ENCODE data around the gene CDCA3.
A peak's percentile ranks its signal among the peaks of the same experiment; 100 is the strongest.

The CDCA3 gene

GRCh38 chr12:6843118-6843902, 7.8 kb downstream of the CDCA3 start:
- no CpG with 5 or more reads among the region's 16 CpGs for WGBS, 2 donors (ENCODE audit: extremely low coverage in 2 of 2, insufficient read length in 2 of 2, insufficient replicate concordance in 1 of 2)
- peak overlapping the region; percentile 28 for H2AK5ac ChIP-seq (ENCODE audit: low read depth, low read length)
- H3K9ac ChIP-seq (ENCODE audit: low read depth, low read length, poor library complexity), result peak overlapping the region; percentile 27
- no peak overlapping the region for H2BK12ac ChIP-seq (ENCODE audit: low read length)
- H2BK120ac ChIP-seq (ENCODE audit: low read depth, low read length), result no peak overlapping the region
- peak overlapping the region; percentile 27 for H2BK15ac ChIP-seq (ENCODE audit: low read length)
- no peak for DNase-seq (ENCODE audit: low spot score)
- H3K9me3 ChIP-seq (replicated peaks in 1 of 2; ENCODE audit: control insufficient read depth in 2 of 2, insufficient read depth in 1 of 2, low read depth in 1 of 2, low read length in 2 of 2), result no peaks in the 10 kb centered on the region
- no peak overlapping the region for H3K4me3 ChIP-seq (ENCODE audit: low read length in 2 of 2)
- peaks cover 0 to 11% of the 10 kb centered on the region in 2 donors for H3K4me1 ChIP-seq (ENCODE audit: control insufficient read depth in 2 of 2, insufficient read depth in 1 of 2, low read depth in 1 of 2, low read length in 2 of 2)
- no peak overlapping the region for H3K4ac ChIP-seq (ENCODE audit: low read length)
- H2AFZ ChIP-seq (ENCODE audit: low read length), result no peak overlapping the region
- no peak overlapping the region for H3K18ac ChIP-seq (ENCODE audit: low read length)
- H3K14ac ChIP-seq (ENCODE audit: low read length), result no peak overlapping the region
- H4K8ac ChIP-seq (ENCODE audit: low read depth, low read length), result no peak overlapping the region
- no peak overlapping the region for H3K4me2 ChIP-seq (ENCODE audit: insufficient read depth, low read length, poor library complexity, severe bottlenecking)
- H4K91ac ChIP-seq (ENCODE audit: low read depth, low read length, poor library complexity), result no peak overlapping the region
- peaks cover 2% of the 10 kb centered on the region for H3K79me1 ChIP-seq (ENCODE audit: low read depth, low read length)
- no peaks in the 10 kb centered on the region for H3K27me3 ChIP-seq (ENCODE audit: control insufficient read depth in 3 of 3, insufficient read depth in 3 of 3, low read depth in 1 of 3, low read length in 3 of 3)
- H2BK5ac ChIP-seq (ENCODE audit: low read length), result peak overlapping the region; percentile 56
- no peak overlapping the region for H3K27ac ChIP-seq (replicated peaks; ENCODE audit: low read length)
- peak overlapping the region; percentile 17 for H3K23ac ChIP-seq (ENCODE audit: low read depth, low read length, poor library complexity)
- peaks cover 62 to 95% of the 10 kb centered on the region in 2 donors for H3K36me3 ChIP-seq (replicated peaks in 1 of 2; ENCODE audit: control insufficient read depth in 2 of 2, insufficient read depth in 2 of 2, low read length in 2 of 2)

GRCh38 chr12:6842075-6842474, 9.0 kb downstream of the CDCA3 start:
- Histone ChIP-seq H2BK5ac (ENCODE audit: low read length) (no peak overlapping the region), H3K9ac (ENCODE audit: low read depth, low read length, poor library complexity) (no peak overlapping the region), H3K27me3 (ENCODE audit: control insufficient read depth in 3 of 3, insufficient read depth in 3 of 3, low read depth in 1 of 3, low read length in 3 of 3) (no peaks in the 10 kb centered on the region), H3K14ac (ENCODE audit: low read length) (no peak overlapping the region), H3K23ac (ENCODE audit: low read depth, low read length, poor library complexity) (no peak overlapping the region), H3K4me2 (ENCODE audit: insufficient read depth, low read length, poor library complexity, severe bottlenecking) (no peak overlapping the region), H4K8ac (ENCODE audit: low read depth, low read length) (no peak overlapping the region), H3K4me1 (ENCODE audit: control insufficient read depth in 2 of 2, insufficient read depth in 1 of 2, low read depth in 1 of 2, low read length in 2 of 2) (peaks cover 0 to 11% of the 10 kb centered on the region in 2 donors), H2BK120ac (ENCODE audit: low read depth, low read length) (no peak overlapping the region), H2AFZ (ENCODE audit: low read length) (no peak overlapping the region), H3K4me3 (ENCODE audit: low read length in 2 of 2) (no peak overlapping the region), H3K9me3 (replicated peaks in 1 of 2; ENCODE audit: control insufficient read depth in 2 of 2, insufficient read depth in 1 of 2, low read depth in 1 of 2, low read length in 2 of 2) (no peaks in the 10 kb centered on the region), H3K27ac (replicated peaks; ENCODE audit: low read length) (no peak overlapping the region), H3K79me1 (ENCODE audit: low read depth, low read length) (peaks cover 2% of the 10 kb centered on the region), H3K4ac (ENCODE audit: low read length) (no peak overlapping the region), H2BK15ac (ENCODE audit: low read length) (no peak overlapping the region), H2BK12ac (ENCODE audit: low read length) (no peak overlapping the region), H2AK5ac (ENCODE audit: low read depth, low read length) (no peak overlapping the region), H4K91ac (ENCODE audit: low read depth, low read length, poor library complexity) (no peak overlapping the region), H3K36me3 (replicated peaks in 1 of 2; ENCODE audit: control insufficient read depth in 2 of 2, insufficient read depth in 2 of 2, low read length in 2 of 2) (peaks cover 67 to 95% of the 10 kb centered on the region in 2 donors), H3K18ac (ENCODE audit: low read length) (no peak overlapping the region)
- WGBS, 2 donors (ENCODE audit: extremely low coverage in 2 of 2, insufficient read length in 2 of 2, insufficient replicate concordance in 1 of 2), result no CpG with 5 or more reads among the region's 4 CpGs
- no peak for DNase-seq (ENCODE audit: low spot score)

- H3K4me1 ChIP-seq (ENCODE audit: control insufficient read depth in 2 of 2, insufficient read depth in 1 of 2, low read depth in 1 of 2, low read length in 2 of 2), result peaks cover 0 to 11% of the 10 kb centered on the region in 2 donors
- H4K91ac ChIP-seq (ENCODE audit: low read depth, low read length, poor library complexity), result no peak within 1 kb of the TSS
- H3K27me3 ChIP-seq (ENCODE audit: control insufficient read depth in 3 of 3, insufficient read depth in 3 of 3, low read depth in 1 of 3, low read length in 3 of 3), result no peaks in the 10 kb centered on the region
- no peak within 1 kb of the TSS for H3K18ac ChIP-seq (ENCODE audit: low read length)
- peak within 1 kb of the TSS; percentile 77 for H3K23ac ChIP-seq (ENCODE audit: low read depth, low read length, poor library complexity)
- no peak for DNase-seq (ENCODE audit: low spot score)
- H3K27ac ChIP-seq (replicated peaks; ENCODE audit: low read length), result peak within 1 kb of the TSS; percentile 54
- H3K4me3 ChIP-seq (ENCODE audit: low read length in 2 of 2), result peak within 1 kb of the TSS in 1 of 2 donors; percentile 18
- no peak within 1 kb of the TSS for H4K8ac ChIP-seq (ENCODE audit: low read depth, low read length)
- no peak within 1 kb of the TSS for H2AFZ ChIP-seq (ENCODE audit: low read length)
- WGBS, 2 donors (ENCODE audit: extremely low coverage in 2 of 2, insufficient read length in 2 of 2, insufficient replicate concordance in 1 of 2), result no CpG with 5 or more reads among the region's 24 CpGs
- no peaks in the 10 kb centered on the region for H3K9me3 ChIP-seq (replicated peaks in 1 of 2; ENCODE audit: control insufficient read depth in 2 of 2, insufficient read depth in 1 of 2, low read depth in 1 of 2, low read length in 2 of 2)
- no peak within 1 kb of the TSS for H2BK12ac ChIP-seq (ENCODE audit: low read length)
- peaks cover 2% of the 10 kb centered on the region for H3K79me1 ChIP-seq (ENCODE audit: low read depth, low read length)
- H3K36me3 ChIP-seq (replicated peaks in 1 of 2; ENCODE audit: control insufficient read depth in 2 of 2, insufficient read depth in 2 of 2, low read length in 2 of 2), result peaks cover 66 to 95% of the 10 kb centered on the region in 2 donors
- peak within 1 kb of the TSS; percentile 49 for H2AK5ac ChIP-seq (ENCODE audit: low read depth, low read length)
- H2BK5ac ChIP-seq (ENCODE audit: low read length), result no peak within 1 kb of the TSS
- no peak within 1 kb of the TSS for H2BK120ac ChIP-seq (ENCODE audit: low read depth, low read length)
- peak within 1 kb of the TSS; percentile 63 for H3K14ac ChIP-seq (ENCODE audit: low read length)
- H3K4me2 ChIP-seq (ENCODE audit: insufficient read depth, low read length, poor library complexity, severe bottlenecking), result no peak within 1 kb of the TSS
- no peak within 1 kb of the TSS for H2BK15ac ChIP-seq (ENCODE audit: low read length)
- H3K4ac ChIP-seq (ENCODE audit: low read length), result no peak within 1 kb of the TSS
- H3K9ac ChIP-seq (ENCODE audit: low read depth, low read length, poor library complexity), result no peak within 1 kb of the TSS
Measured at GRCh38 chr12:6840761-6841515, 10.1 kb downstream of the CDCA3 start, which contains the start of gene GNB3. Gene GNB3, plus strand, starts transcription at chr12:6840925. Its CDS starts 363 bp downstream, at chr12:6841288.

- no peak overlapping the region for H3K4me2 ChIP-seq (ENCODE audit: insufficient read depth, low read length, poor library complexity, severe bottlenecking)
- H2BK120ac ChIP-seq (ENCODE audit: low read depth, low read length), result no peak overlapping the region
- peaks cover 2% of the 10 kb centered on the region for H3K79me1 ChIP-seq (ENCODE audit: low read depth, low read length)
- H2BK12ac ChIP-seq (ENCODE audit: low read length), result no peak overlapping the region
- no peaks in the 10 kb centered on the region for H3K27me3 ChIP-seq (ENCODE audit: control insufficient read depth in 3 of 3, insufficient read depth in 3 of 3, low read depth in 1 of 3, low read length in 3 of 3)
- peaks cover 63 to 94% of the 10 kb centered on the region in 2 donors for H3K36me3 ChIP-seq (replicated peaks in 1 of 2; ENCODE audit: control insufficient read depth in 2 of 2, insufficient read depth in 2 of 2, low read length in 2 of 2)
- no peak overlapping the region for H4K8ac ChIP-seq (ENCODE audit: low read depth, low read length)
- H3K9me3 ChIP-seq (replicated peaks in 1 of 2; ENCODE audit: control insufficient read depth in 2 of 2, insufficient read depth in 1 of 2, low read depth in 1 of 2, low read length in 2 of 2), result no peaks in the 10 kb centered on the region
- H3K4ac ChIP-seq (ENCODE audit: low read length), result no peak overlapping the region
- DNase-seq (ENCODE audit: low spot score), result no peak
- no peak overlapping the region for H2BK15ac ChIP-seq (ENCODE audit: low read length)
- H3K23ac ChIP-seq (ENCODE audit: low read depth, low read length, poor library complexity), result no peak overlapping the region
- no peak overlapping the region for H4K91ac ChIP-seq (ENCODE audit: low read depth, low read length, poor library complexity)
- H3K4me3 ChIP-seq (ENCODE audit: low read length in 2 of 2), result no peak overlapping the region
- H3K4me1 ChIP-seq (ENCODE audit: control insufficient read depth in 2 of 2, insufficient read depth in 1 of 2, low read depth in 1 of 2, low read length in 2 of 2), result peaks cover 0 to 11% of the 10 kb centered on the region in 2 donors
- no peak overlapping the region for H3K9ac ChIP-seq (ENCODE audit: low read depth, low read length, poor library complexity)
- H3K18ac ChIP-seq (ENCODE audit: low read length), result no peak overlapping the region
- H3K14ac ChIP-seq (ENCODE audit: low read length), result no peak overlapping the region
- no peak overlapping the region for H2AK5ac ChIP-seq (ENCODE audit: low read depth, low read length)
- no peak overlapping the region for H2BK5ac ChIP-seq (ENCODE audit: low read length)
- H3K27ac ChIP-seq (replicated peaks; ENCODE audit: low read length), result peak overlapping the region; percentile 54
- H2AFZ ChIP-seq (ENCODE audit: low read length), result no peak overlapping the region
- WGBS, 2 donors (ENCODE audit: extremely low coverage in 2 of 2, insufficient read length in 2 of 2, insufficient replicate concordance in 1 of 2), result no CpG with 5 or more reads among the region's 1 CpG
Measured at GRCh38 chr12:6840330-6840729, 10.8 kb downstream of the CDCA3 start.

Measured in neuronal stem cell (in vitro differentiated cells).